ENCODE results near the gene MYO1A. TPM values are rescaled to one million over a fixed set of nuclear protein-coding genes. Genes with fewer than 3 reads are reported as not detected.
A peak's percentile ranks its signal among the peaks of the same experiment; 100 is the strongest.

Gene MYO1A
- total and polyA plus RNA-seq, 7 donors: 0.04 to 1.3 (median 0.19) TPM; not detected in 1

GRCh38 chr12:57087691-57088353, 37.9 kb upstream of the MYO1A start:
- intact Hi-C loops (cut with DNase I): no loop called here
- 2 to 7% (median 3%) methylated on average over 27 to 37 of the region's 37 CpGs for WGBS, 3 donors
- peaks cover 20% of the 10 kb centered on the region for H3K4me1 ChIP-seq

GRCh38 chr12:57087010-57087690, 37.2 kb upstream of the MYO1A start:
- H3K27ac ChIP-seq: peak overlapping the region; percentile 92
- DNase-seq (peak; percentile 95), ATAC-seq (peak; percentile 48 to 64 (median 56))
- 1 to 4% (median 2%) methylated on average over 28 to 52 of the region's 52 CpGs for WGBS, 3 donors
- intact Hi-C loops (cut with DNase I): no loop called here
- peak overlapping the region; percentile 84 for H3K4me3 ChIP-seq
- H3K36me3 ChIP-seq (ENCODE audit: insufficient read depth in 1 of 2, low read depth in 1 of 2): peaks cover under 1 to 9% of the 10 kb centered on the region in 2 donors
- no peaks in the 10 kb centered on the region for H3K27me3 ChIP-seq (ENCODE audit: insufficient read depth in 3 of 3, low read length in 2 of 3)
- TF ChIP-seq CTCF (IDR thresholded peaks at IDR 0.05): no peak
- peaks cover 20% of the 10 kb centered on the region for H3K4me1 ChIP-seq
- H3K9me3 ChIP-seq: no peaks in the 10 kb centered on the region

More at GRCh38 chr12:57087691-57088353, 37.9 kb upstream of the MYO1A start:
- H3K27me3 ChIP-seq (ENCODE audit: insufficient read depth in 3 of 3, low read length in 2 of 3): no peaks in the 10 kb centered on the region
- DNase-seq: peak; percentile 89 to 92
- TF ChIP-seq CTCF (IDR thresholded peaks at IDR 0.05): no peak
- H3K27ac ChIP-seq: peak overlapping the region; percentile 92
- H3K36me3 ChIP-seq (ENCODE audit: insufficient read depth in 1 of 2, low read depth in 1 of 2): peaks cover 7 to 15% of the 10 kb centered on the region in 2 donors
- H3K9me3 ChIP-seq: no peaks in the 10 kb centered on the region
- peak overlapping the region; percentile 84 for H3K4me3 ChIP-seq
- ATAC-seq: peak; percentile 40 to 53 (median 46)

- peak; percentile 67 to 76 for DNase-seq
- peak overlapping the region; percentile 84 for H3K4me3 ChIP-seq
- peak overlapping the region; percentile 92 for H3K27ac ChIP-seq
- TF ChIP-seq CTCF (IDR thresholded peaks at IDR 0.05): peak; percentile 16
- H3K36me3 ChIP-seq (ENCODE audit: insufficient read depth in 1 of 2, low read depth in 1 of 2): peaks cover 0 to 3% of the 10 kb centered on the region in 2 donors
- WGBS, 3 donors: 7 to 16% (median 10%) methylated on average over 14 of the region's 14 CpGs
- peak in 1 of 4 donors; percentile 20 for ATAC-seq
- H3K9me3 ChIP-seq: no peaks in the 10 kb centered on the region
- intact Hi-C loops (cut with DNase I): no loop called here
- no peaks in the 10 kb centered on the region for H3K27me3 ChIP-seq (ENCODE audit: insufficient read depth in 3 of 3, low read length in 2 of 3)
- peaks cover 20% of the 10 kb centered on the region for H3K4me1 ChIP-seq
These were observed 36.6 kb upstream of the MYO1A start for GRCh38 chr12:57086493-57087009.

GRCh38 chr12:57085999-57086492, 36.1 kb upstream of the MYO1A start:
- ATAC-seq: no peak
- DNase-seq: peak; percentile 57 to 62
- Histone ChIP-seq H3K9me3 (no peaks in the 10 kb centered on the region), H3K4me3 (peak overlapping the region; percentile 84), H3K27ac (peak overlapping the region; percentile 92), H3K36me3 (ENCODE audit: insufficient read depth in 1 of 2, low read depth in 1 of 2) (no peaks in the 10 kb centered on the region), H3K27me3 (ENCODE audit: insufficient read depth in 3 of 3, low read length in 2 of 3) (no peaks in the 10 kb centered on the region), H3K4me1 (peaks cover 15% of the 10 kb centered on the region)
- 27 to 47% (median 37%) methylated on average over 12 of the region's 12 CpGs for WGBS, 3 donors
- intact Hi-C loops (cut with DNase I): no loop called here
- TF ChIP-seq CTCF (IDR thresholded peaks at IDR 0.05): no peak
